Measurements from ENCODE around the gene DYNLL2.
"Not testable (repeated sequence)": the region's sequence is repeated elsewhere in the genome, so short reads cannot be mapped to it uniquely, and the experiment has no call there.

The DYNLL2 gene

GRCh38 chr17:58101898-58102297 is 18.7 kb downstream of the DYNLL2 start:
- not testable (repeated sequence) for DNase-seq (ENCODE audit: low spot score)

- no peak for DNase-seq (ENCODE audit: low spot score)
These were observed 21.9 kb downstream of the DYNLL2 start for GRCh38 chr17:58105093-58105492.

- DNase-seq (ENCODE audit: low spot score): no peak
These were observed 24.1 kb downstream of the DYNLL2 start for GRCh38 chr17:58107306-58107705.

- no peak for DNase-seq (ENCODE audit: low spot score)
These were observed 26.0 kb downstream of the DYNLL2 start for GRCh38 chr17:58109197-58109596.

GRCh38 chr17:58110012-58110411 is 26.8 kb downstream of the DYNLL2 start:
- DNase-seq (ENCODE audit: low spot score): no peak

GRCh38 chr17:58111676-58112075 is 28.5 kb downstream of the DYNLL2 start:
- DNase-seq (ENCODE audit: low spot score): no peak

- DNase-seq (ENCODE audit: low spot score): peak; percentile 43
These were observed 29.9 kb downstream of the DYNLL2 start for GRCh38 chr17:58112970-58113631.

GRCh38 chr17:58113947-58114346 is 30.7 kb downstream of the DYNLL2 start:
- DNase-seq (ENCODE audit: low spot score): no peak

GRCh38 chr17:58117382-58117781 is 34.2 kb downstream of the DYNLL2 start:
- DNase-seq (ENCODE audit: low spot score): no peak

GRCh38 chr17:58119491-58119890 is 36.3 kb downstream of the DYNLL2 start:
- DNase-seq (ENCODE audit: low spot score): no peak

- peak; percentile 39 for DNase-seq (ENCODE audit: low spot score)
These were observed 37.1 kb downstream of the DYNLL2 start for GRCh38 chr17:58120195-58120822.

- no peak for DNase-seq (ENCODE audit: low spot score)
These were observed 38.7 kb downstream of the DYNLL2 start for GRCh38 chr17:58121925-58122324.

GRCh38 chr17:58127846-58128245 is 44.6 kb downstream of the DYNLL2 start:
- no peak for DNase-seq (ENCODE audit: low spot score)

- DNase-seq (ENCODE audit: low spot score): not testable (repeated sequence)
These were observed 49.5 kb downstream of the DYNLL2 start for GRCh38 chr17:58132697-58133096.

GRCh38 chr17:58136669-58137279 is 53.6 kb downstream of the DYNLL2 start:
- DNase-seq (ENCODE audit: low spot score): peak; percentile 43

GRCh38 chr17:58141505-58141904 is 58.3 kb downstream of the DYNLL2 start:
- no peak for DNase-seq (ENCODE audit: low spot score)

GRCh38 chr17:58143335-58143734 is 60.1 kb downstream of the DYNLL2 start:
- not testable (repeated sequence) for DNase-seq (ENCODE audit: low spot score)

GRCh38 chr17:58144801-58145200 is 61.6 kb downstream of the DYNLL2 start:
- DNase-seq (ENCODE audit: low spot score): no peak
